ENCODE results near the gene ZCWPW1. TPM values are rescaled to one million over a fixed set of nuclear protein-coding genes. Genes with fewer than 3 reads are reported as not detected.

Gene ZCWPW1
- total RNA-seq, 2 donors from 2014 or later = 1.6 to 3.3 TPM

GRCh38 chr7:100431286-100431735 is 2.8 kb upstream of the ZCWPW1 start:
- DNase-seq (no peak), ATAC-seq (no peak)
- Histone ChIP-seq H3K27ac (peak overlapping the region in 2 of 4 donors; percentile 100), H3K9me3 (no peaks in the 10 kb centered on the region), H3K4me3 (no peak overlapping the region), H3K36me3 (replicated peaks in 1 of 2; ENCODE audit: insufficient read depth in 1 of 2, low read depth in 2 of 2) (peaks cover 0 to 8% of the 10 kb centered on the region in 2 donors), H3K4me1 (peaks cover 51% of the 10 kb centered on the region), H3K27me3 (no peaks in the 10 kb centered on the region)
- intact Hi-C loops (cut with DNase I) = no loop called here
- WGBS, 2 donors = 81 to 89% methylated on average over 17 to 21 of the region's 23 CpGs
- no peak for TF ChIP-seq POLR2A (IDR thresholded peaks at IDR 0.05)
- TF ChIP-seq CTCF (IDR thresholded peaks at IDR 0.05) = no peak

DNA sequence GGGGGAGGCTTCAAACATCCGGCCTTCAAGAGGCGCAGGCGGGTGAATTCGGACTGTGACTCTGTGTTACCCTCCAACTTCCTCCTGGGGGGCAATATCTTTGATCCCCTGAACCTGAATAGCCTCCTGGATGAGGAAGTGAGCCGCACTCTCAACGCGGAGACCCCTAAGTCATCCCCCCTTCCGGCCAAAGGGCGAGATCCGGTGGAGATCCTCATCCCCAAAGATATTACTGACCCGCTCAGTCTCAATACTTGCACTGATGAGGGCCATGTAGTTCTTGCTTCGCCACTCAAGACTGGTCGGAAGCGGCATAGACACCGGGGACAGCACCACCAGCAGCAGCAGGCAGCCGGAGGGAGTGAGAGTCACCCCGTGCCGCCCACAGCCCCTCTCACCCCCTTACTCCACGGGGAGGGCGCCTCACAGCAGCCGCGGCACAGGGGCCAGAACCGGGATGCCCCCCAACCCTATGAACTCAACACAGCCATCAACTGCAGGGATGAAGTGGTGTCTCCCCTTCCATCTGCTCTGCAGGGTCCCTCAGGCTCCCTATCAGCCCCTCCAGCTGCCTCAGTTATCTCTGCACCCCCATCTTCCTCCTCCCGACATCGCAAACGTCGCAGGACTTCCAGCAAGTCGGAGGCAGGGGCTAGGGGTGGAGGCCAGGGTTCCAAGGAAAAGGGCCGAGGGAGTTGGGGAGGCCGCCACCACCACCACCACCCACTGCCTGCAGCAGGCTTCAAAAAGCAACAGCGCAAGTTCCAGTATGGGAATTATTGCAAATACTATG is 2.2 kb upstream of the ZCWPW1 start:
- ATAC-seq (no peak), DNase-seq (peak in 1 of 4 donors; percentile 33)
- no peak for TF ChIP-seq POLR2A (IDR thresholded peaks at IDR 0.05)
- TF ChIP-seq CTCF (IDR thresholded peaks at IDR 0.05) = no peak
- Histone ChIP-seq H3K4me3 (peak overlapping the region; percentile 69 to 78), H3K27ac (peak overlapping the region; percentile 100), H3K36me3 (replicated peaks in 1 of 2; ENCODE audit: insufficient read depth in 1 of 2, low read depth in 2 of 2) (peaks cover 0 to 8% of the 10 kb centered on the region in 2 donors), H3K27me3 (no peaks in the 10 kb centered on the region), H3K4me1 (peaks cover 51% of the 10 kb centered on the region), H3K9me3 (no peaks in the 10 kb centered on the region)
- WGBS, 2 donors = 34 to 52% methylated on average over 12 to 31 of the region's 31 CpGs
- intact Hi-C loops (cut with DNase I) = no loop called here

DNA sequence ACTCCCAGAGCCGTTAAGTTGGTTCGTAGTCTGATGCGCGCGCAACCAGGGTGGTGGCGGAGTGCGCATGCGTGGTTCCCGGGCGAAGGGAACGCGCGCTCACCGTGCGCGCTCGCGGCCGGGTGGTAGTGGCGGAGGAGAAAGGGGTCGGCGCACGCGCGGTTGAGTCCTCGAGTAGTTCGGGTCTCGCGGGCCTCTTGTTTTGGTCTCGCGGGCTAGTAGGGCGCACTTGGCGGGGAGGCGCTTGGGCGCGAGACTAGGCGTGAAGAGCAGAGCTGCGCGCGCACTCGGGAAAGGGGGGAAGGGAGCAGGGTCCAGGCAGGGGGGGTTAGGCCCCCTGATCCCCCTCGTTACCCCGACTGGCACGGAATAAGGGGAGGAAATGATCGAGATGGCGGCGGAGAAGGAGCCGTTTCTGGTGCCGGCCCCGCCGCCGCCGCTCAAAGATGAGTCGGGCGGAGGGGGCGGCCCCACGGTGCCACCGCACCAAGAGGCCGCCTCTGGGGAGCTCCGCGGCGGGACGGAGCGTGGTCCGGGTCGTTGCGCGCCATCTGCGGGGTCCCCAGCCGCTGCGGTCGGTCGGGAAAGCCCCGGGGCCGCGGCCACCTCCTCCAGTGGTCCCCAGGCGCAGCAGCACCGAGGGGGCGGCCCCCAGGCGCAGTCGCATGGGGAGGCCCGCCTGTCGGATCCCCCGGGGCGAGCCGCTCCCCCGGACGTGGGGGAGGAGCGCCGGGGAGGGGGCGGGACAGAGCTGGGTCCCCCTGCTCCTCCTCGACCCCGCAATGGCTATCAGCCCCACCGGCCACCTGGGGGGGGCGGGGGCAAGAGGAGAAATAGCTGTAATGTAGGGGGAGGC is 1.4 kb upstream of the ZCWPW1 start, which contains the start of gene MEPCE:
Gene MEPCE (plus strand): TSS at position 195 of the 856 bp plus-strand sequence. CDS start 188 bp downstream, at position 383.
- no peaks in the 10 kb centered on the region for H3K27me3 ChIP-seq
- intact Hi-C loops (cut with DNase I) = no loop called here
- H3K9me3 ChIP-seq = no peaks in the 10 kb centered on the region
- peaks cover 45% of the 10 kb centered on the region for H3K4me1 ChIP-seq
- H3K27ac ChIP-seq = peak within 1 kb of the TSS; percentile 100
- peak within 1 kb of the TSS; percentile 69 to 78 for H3K4me3 ChIP-seq
- ATAC-seq = peak; percentile 61
- peaks cover 0 to 8% of the 10 kb centered on the region in 2 donors for H3K36me3 ChIP-seq (replicated peaks in 1 of 2; ENCODE audit: insufficient read depth in 1 of 2, low read depth in 2 of 2)
- peak; percentile 95 to 98 (median 96) for DNase-seq
- TF ChIP-seq CTCF (IDR thresholded peaks at IDR 0.05) = no peak
- peak; percentile 22 to 53 (median 40) for TF ChIP-seq POLR2A (IDR thresholded peaks at IDR 0.05)
- WGBS, 2 donors = 0% methylated on average over 22 to 77 of the region's 95 CpGs

DNA sequence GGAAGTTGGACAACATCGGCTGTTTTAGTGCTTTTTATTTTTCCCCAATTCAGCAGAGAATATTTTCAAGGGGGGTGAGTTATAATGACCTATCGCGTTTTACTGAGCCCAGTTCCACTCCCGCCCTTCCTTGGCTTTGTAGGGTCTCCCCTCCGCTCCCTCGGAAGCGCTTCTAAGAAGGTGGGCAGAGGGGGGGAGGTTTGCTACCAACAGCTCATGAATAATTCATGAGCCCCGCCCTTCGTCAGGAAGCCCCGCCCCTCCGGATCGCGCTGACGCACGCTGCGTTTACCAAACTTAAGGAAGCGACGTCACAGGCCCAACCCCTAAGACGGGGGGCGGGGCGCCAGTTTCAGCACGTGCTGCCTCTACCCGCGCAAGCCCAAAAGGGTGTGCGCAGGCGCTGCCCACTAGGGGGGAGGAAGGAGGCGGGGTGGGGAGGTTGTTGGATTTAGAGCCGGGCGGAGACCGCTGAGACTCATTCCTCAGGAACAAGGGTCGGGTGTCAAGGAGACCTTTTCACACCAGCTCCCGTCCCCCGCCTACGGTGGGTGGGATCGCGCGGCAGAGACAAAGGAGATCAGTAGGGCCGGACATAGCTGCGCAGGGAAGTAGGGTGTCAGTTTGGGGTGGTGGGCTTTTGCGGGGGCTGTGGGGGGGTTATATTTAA is 599 bp upstream of the ZCWPW1 start:
- peak overlapping the region; percentile 100 for H3K27ac ChIP-seq
- 0% methylated on average over 26 to 40 of the region's 40 CpGs for WGBS, 2 donors
- peaks cover 37% of the 10 kb centered on the region for H3K4me1 ChIP-seq
- H3K9me3 ChIP-seq = no peaks in the 10 kb centered on the region
- TF ChIP-seq CTCF (IDR thresholded peaks at IDR 0.05) = peak in 4 of 7 experiments; percentile 43 to 58 (median 50)
- no peak for TF ChIP-seq POLR2A (IDR thresholded peaks at IDR 0.05)
- peaks cover 0 to 8% of the 10 kb centered on the region in 2 donors for H3K36me3 ChIP-seq (replicated peaks in 1 of 2; ENCODE audit: insufficient read depth in 1 of 2, low read depth in 2 of 2)
- no peaks in the 10 kb centered on the region for H3K27me3 ChIP-seq
- H3K4me3 ChIP-seq = peak overlapping the region; percentile 69 to 78
- DNase-seq (peak; percentile 100), ATAC-seq (peak; percentile 82)
- intact Hi-C loops (cut with DNase I) = no loop called here
